Measurements from ENCODE around the gene RAMP3. TPM values are rescaled to one million over a fixed set of nuclear protein-coding genes. Genes with fewer than 3 reads are reported as not detected.

RAMP3 gene
- total RNA-seq, 1 donor from 2014 or later, result 50.1 TPM

GRCh38 chr7:45187946-45188411, 30.4 kb downstream of the RAMP3 start:
- H3K9me3 ChIP-seq, result no peaks in the 10 kb centered on the region
- no peak overlapping the region for H3K4me3 ChIP-seq
- intact Hi-C loops (cut with DNase I), result no loop called here
- no peaks in the 10 kb centered on the region for H3K36me3 ChIP-seq
- no peaks in the 10 kb centered on the region for H3K27me3 ChIP-seq
- H3K27ac ChIP-seq, result no peak overlapping the region
- no peaks in the 10 kb centered on the region for H3K4me1 ChIP-seq
- TF ChIP-seq CTCF (IDR thresholded peaks at IDR 0.05), result no peak
- peak in 1 of 2 donors; percentile 52 for DNase-seq (ENCODE audit: extremely low spot score in 2 of 2)

DNA sequence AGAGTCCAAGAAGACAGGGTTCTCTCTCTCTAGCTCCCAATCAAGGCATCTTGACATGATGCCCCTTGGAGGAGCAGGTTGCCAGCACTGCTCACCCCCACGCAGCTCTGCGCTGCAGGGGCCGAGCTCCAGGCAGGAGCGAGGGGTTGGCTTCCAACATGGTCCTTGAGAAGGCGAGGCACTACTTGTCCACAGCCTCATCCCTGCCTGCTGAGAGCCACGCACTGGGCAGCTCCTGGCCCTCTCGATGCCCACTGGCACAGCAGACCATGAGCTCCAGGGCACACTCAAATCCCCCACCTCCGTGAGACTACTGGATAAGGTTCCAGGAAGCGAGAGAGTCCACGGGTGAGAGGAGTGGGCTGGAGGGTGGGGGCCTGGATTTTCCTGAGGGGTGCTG, 31.1 kb downstream of the RAMP3 start:
- H3K36me3 ChIP-seq, result no peaks in the 10 kb centered on the region
- no peaks in the 10 kb centered on the region for H3K4me1 ChIP-seq
- H3K27ac ChIP-seq, result no peak overlapping the region
- no peaks in the 10 kb centered on the region for H3K27me3 ChIP-seq
- TF ChIP-seq POLR2A (IDR thresholded peaks at IDR 0.05), result no peak
- TF ChIP-seq CTCF (IDR thresholded peaks at IDR 0.05), result no peak
- no peak for TF ChIP-seq POLR2AphosphoS5 (IDR thresholded peaks at IDR 0.05; ENCODE audit: insufficient read depth in 1 of 2, low read depth in 1 of 2)
- peak; percentile 19 to 75 for DNase-seq (ENCODE audit: extremely low spot score in 2 of 2)
- intact Hi-C loops (cut with DNase I), result no loop called here
- no peaks in the 10 kb centered on the region for H3K9me3 ChIP-seq
- H3K4me3 ChIP-seq, result no peak overlapping the region

GRCh38 chr7:45189151-45189970, 31.8 kb downstream of the RAMP3 start:
- Histone ChIP-seq H3K36me3 (no peaks in the 10 kb centered on the region), H3K27me3 (no peaks in the 10 kb centered on the region), H3K4me3 (no peak overlapping the region), H3K4me1 (no peaks in the 10 kb centered on the region), H3K27ac (no peak overlapping the region), H3K9me3 (no peaks in the 10 kb centered on the region)
- TF ChIP-seq POLR2A (IDR thresholded peaks at IDR 0.05), result no peak
- TF ChIP-seq POLR2AphosphoS5 (IDR thresholded peaks at IDR 0.05; ENCODE audit: insufficient read depth in 1 of 2, low read depth in 1 of 2), result no peak
- TF ChIP-seq CTCF (IDR thresholded peaks at IDR 0.05), result no peak
- peak; percentile 82 to 95 for DNase-seq (ENCODE audit: extremely low spot score in 2 of 2)
- intact Hi-C loops (cut with DNase I), result no loop called here

DNA sequence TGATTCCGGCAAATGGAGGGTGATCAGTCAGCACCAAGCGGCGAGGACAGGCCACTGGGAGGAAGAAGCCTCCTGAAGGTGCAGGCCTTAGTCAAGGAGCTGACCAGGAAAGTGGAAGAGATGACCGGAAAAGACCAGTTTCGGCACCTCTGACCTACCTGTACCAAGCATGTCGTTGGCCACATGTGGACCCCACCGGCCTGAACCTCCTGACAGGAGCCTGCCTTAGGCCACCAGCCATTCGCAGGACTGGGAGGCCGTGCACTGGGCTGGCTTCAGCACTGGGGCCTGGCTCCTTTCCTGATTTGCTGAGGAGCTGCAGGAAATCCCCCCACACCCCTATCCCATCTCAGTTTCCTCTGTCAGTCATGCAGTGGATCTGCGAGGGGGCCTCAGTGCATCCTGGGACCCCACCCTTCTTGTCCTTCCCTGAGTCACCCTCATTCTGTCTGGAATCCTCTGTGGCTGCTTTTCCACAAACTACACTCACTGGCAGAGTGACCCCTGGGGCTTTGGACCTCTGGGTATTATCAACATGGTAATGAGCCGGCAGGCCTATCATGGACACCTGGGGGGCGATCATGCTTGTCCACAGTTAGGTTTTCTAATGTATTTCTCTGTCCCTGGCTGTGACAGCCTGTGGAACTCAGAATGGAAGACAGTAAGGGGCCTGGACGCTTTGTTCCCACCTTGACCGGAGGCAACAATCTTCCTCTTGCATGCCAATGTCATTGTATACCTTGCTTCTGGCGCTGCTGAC, 33.0 kb downstream of the RAMP3 start:
- Histone ChIP-seq H3K9me3 (no peaks in the 10 kb centered on the region), H3K27ac (no peak overlapping the region), H3K27me3 (no peaks in the 10 kb centered on the region), H3K4me3 (no peak overlapping the region), H3K36me3 (no peaks in the 10 kb centered on the region), H3K4me1 (no peaks in the 10 kb centered on the region)
- TF ChIP-seq CTCF (IDR thresholded peaks at IDR 0.05), result no peak
- TF ChIP-seq POLR2AphosphoS5 (IDR thresholded peaks at IDR 0.05; ENCODE audit: insufficient read depth in 1 of 2, low read depth in 1 of 2), result no peak
- no peak for TF ChIP-seq POLR2A (IDR thresholded peaks at IDR 0.05)
- peak; percentile 67 to 70 for DNase-seq (ENCODE audit: extremely low spot score in 2 of 2)
- intact Hi-C loops (cut with DNase I), result no loop called here

- H3K9me3 ChIP-seq, result no peaks in the 10 kb centered on the region
- DNase-seq (ENCODE audit: extremely low spot score in 2 of 2), result no peak
- H3K4me3 ChIP-seq, result no peak overlapping the region
- H3K36me3 ChIP-seq, result no peaks in the 10 kb centered on the region
- H3K27me3 ChIP-seq, result no peaks in the 10 kb centered on the region
- no peak for TF ChIP-seq POLR2A (IDR thresholded peaks at IDR 0.05)
- no peak for TF ChIP-seq POLR2AphosphoS5 (IDR thresholded peaks at IDR 0.05; ENCODE audit: insufficient read depth in 1 of 2, low read depth in 1 of 2)
- TF ChIP-seq CTCF (IDR thresholded peaks at IDR 0.05), result no peak
- intact Hi-C loops (cut with DNase I), result no loop called here
- H3K4me1 ChIP-seq, result no peaks in the 10 kb centered on the region
- no peak overlapping the region for H3K27ac ChIP-seq
Observed at GRCh38 chr7:45191396-45191795, 33.8 kb downstream of the RAMP3 start.

All from vagina (tissue), 2 donors.